GM21367 (cell line): ENCODE results near the gene RUNX1.
"Not testable (repeated sequence)": the region's sequence is repeated elsewhere in the genome, so short reads cannot be mapped to it uniquely, and the experiment has no call there.

Experiments used
- ATAC-seq: cut with Tn5 transposase; IDR thresholded peaks from one replicate; pipeline ENCODE4 v1.9.1; 2021; ENCODE audit not compliant: unreplicated experiment

RUNX1 gene

DNA sequence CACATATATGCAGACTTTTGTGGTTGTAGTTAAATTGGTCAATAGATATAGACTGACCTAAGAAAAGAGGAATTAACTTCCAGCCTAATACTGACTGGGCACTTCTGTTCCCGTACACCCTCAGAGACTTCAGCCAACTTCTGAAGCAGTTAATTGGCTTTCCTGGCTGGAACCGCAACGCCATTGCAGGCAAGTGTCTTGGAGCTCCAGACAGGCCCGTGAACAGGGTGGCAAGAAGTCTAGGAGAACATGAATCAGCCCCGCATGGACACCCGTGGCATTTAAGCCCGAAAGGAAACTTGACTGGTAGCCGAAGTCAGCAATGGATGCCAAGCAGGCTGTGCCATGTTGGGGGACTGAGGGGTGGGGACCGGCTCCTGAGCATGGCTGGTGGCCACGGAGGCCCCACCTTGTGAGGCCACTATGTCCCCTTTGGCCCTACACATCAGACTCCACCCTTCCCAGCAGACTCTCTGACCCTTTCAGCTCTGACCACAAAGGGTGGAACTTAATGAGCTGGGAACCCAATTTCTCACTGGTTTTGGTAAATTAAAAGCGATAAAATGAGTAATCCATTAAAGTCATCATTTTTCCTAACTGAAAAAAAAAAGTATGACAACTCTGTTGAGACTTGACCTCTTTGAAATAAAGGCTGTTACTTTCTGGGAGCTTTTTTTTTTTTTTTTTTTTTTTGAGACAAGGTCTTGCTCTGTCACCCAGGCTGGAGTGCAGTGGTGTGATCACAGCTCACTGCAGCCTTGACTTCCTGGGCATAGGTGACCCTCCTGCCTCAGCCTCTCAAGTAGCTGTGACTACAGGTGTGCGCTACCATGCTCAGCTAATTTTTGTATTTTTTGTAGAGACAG is 54.1 kb downstream of the RUNX1 start:
- ATAC-seq = no peak

GRCh38 chr21:34993521-34993921 is 55.6 kb downstream of the RUNX1 start:
- ATAC-seq = not testable (repeated sequence)

DNA sequence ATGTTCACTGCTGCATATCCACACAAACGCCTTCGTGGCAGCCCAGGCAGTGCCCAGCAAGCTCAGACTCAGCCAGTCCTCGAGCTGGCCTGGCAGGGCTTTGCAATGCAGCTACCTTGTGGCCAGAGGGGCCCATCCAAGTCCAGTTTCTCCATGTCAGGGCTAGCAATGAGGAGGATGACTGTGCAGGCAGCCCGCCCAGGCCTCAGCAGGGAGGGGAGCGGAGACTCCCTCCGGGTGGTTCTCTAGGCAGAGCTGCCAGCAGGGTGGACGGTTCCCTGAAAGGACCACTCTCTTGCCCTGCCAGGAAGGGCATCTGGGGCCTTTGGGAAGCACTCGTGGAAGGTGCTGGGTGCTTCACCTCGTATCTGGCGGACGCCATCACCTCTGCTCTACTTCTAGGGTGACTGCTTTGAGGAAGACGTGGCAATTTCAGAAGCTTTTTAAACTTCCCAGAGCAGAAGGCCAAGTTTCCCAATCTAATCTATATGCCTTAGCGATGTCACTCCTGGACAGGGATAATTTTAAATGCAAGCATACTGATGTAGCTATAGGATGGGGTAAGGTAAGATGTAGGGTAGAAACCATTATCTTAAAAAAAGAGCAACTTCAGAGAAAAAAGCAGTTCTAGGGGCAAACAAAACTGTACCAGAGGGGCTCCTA is 56.2 kb downstream of the RUNX1 start:
- no peak for ATAC-seq

- no peak for ATAC-seq
These were observed 56.9 kb downstream of the RUNX1 start for GRCh38 chr21:34992180-34992579.

GRCh38 chr21:34991366-34991957 is 57.6 kb downstream of the RUNX1 start:
- no peak for ATAC-seq

- ATAC-seq = no peak
These were observed 58.3 kb downstream of the RUNX1 start for GRCh38 chr21:34990842-34991241.

DNA sequence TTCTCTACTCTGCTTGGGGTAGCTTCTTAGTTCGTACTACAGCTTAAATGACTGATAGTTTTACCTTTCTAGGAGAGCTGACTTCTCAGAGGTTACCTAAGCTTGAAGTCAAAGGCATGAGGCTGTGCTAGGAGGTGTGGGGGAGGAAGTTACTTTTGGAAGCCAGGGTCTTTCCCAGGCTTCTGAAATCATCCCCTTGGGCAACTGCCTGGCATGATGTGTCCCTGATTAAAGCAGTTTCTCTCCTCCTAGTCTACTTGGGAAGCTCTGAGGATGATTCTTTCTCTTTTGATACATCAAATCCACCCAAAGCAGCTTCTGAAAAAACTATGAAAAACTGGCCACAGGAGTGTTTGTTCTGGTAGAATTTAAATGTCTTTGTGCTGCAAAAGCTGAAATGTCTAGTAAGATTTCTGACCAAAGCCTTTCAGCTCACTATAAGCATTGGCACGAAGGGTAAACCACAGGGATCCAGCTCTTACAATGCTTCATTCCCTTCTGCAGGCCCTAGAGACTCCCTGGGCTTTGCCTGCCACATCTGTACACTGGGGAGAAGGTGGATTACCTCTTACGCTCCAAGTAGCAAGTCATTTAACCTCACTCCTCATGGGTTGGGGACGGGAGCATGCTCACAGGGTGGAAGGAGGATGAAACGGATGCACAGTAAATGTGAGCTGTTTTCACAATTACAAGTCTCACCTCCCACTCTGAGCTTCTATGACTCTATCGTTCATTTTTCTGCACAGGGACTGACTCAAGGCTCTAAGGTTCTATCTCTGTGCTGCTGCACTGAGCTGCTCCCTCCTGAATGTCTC is 59.6 kb downstream of the RUNX1 start:
- ATAC-seq = no peak

GRCh38 chr21:34988625-34989024 is 60.5 kb downstream of the RUNX1 start:
- no peak for ATAC-seq

- no peak for ATAC-seq
These were observed 61.0 kb downstream of the RUNX1 start for GRCh38 chr21:34988139-34988538.

DNA sequence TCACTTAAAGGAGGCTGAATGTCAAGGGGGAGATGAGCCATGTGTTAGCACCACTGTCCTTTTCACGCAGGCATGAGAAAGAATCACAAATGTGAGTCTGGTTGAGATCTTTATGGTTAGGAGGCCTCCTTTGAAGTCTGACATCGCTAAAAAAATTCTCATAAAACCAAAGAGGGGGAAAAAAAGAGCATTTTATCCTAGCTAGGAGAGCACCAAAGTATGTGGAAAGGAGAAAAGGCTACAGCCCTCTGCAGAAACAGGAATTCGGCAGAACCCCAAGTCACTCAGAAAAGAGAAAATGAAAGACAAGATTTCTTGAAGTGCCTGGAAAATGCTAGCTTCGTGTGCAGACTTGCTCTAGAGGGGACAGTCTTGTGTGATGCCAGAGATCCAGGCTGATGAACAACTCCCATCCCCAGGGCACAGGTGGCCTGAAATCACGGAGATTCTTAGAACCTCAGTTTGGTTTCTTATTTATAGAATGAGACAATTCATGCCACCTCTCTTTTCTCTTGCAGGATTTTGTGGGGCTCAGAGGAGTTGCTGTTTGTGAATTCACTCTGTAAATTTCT is 61.5 kb downstream of the RUNX1 start:
- no peak for ATAC-seq

DNA sequence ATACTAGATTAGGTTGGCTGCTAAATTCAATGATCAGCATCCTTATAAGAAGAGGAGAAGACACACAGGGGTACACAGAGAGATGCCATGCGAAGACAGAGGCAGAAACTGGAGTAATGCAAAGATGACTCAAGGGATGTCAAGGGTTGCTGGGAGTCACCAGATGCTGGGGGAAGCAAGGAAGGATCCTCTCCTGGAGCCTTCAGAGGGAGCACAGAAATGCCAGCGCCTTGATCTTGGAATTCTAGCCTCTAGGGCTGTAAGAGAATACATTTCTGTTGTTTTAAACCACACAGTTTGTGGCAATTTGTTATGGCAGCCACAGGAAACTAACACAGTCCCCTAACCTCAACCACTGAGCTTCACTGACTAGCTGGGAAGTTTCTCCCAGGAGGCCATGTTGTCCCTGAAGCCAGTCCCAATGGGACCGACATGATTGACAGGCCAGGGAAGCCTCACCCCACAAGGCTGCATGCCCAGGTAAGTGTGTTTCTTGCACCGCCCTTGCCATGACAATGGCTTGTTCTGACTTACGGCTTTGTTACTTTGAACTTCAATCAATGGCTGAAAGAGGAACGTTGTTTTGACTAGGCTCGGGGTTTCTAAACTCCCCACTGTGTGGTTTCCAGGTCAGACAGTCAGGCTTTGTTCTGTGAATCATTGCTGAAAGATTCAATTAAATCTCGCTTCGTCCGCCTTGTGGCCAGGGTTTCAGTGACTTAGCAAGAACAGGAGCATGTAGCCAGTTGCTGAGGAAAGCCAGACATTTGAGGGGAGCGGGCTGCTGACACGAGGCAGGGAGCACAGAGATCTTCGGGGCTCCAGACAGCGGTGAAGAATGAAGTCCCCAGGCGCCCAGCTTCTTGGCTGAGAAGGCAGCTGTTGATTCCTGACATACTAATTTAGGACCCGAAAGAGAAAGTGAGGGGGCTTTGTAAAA is 62.3 kb downstream of the RUNX1 start:
- ATAC-seq = peak; percentile 55

- no peak for ATAC-seq
These were observed 64.6 kb downstream of the RUNX1 start for GRCh38 chr21:34984356-34985058.

- no peak for ATAC-seq
These were observed 65.4 kb downstream of the RUNX1 start for GRCh38 chr21:34983680-34984086.

GRCh38 chr21:34981791-34982190 is 67.3 kb downstream of the RUNX1 start:
- no peak for ATAC-seq

- no peak for ATAC-seq
These were observed 68.5 kb downstream of the RUNX1 start for GRCh38 chr21:34980423-34981115.

GRCh38 chr21:34979383-34979782 is 69.7 kb downstream of the RUNX1 start:
- no peak for ATAC-seq

DNA sequence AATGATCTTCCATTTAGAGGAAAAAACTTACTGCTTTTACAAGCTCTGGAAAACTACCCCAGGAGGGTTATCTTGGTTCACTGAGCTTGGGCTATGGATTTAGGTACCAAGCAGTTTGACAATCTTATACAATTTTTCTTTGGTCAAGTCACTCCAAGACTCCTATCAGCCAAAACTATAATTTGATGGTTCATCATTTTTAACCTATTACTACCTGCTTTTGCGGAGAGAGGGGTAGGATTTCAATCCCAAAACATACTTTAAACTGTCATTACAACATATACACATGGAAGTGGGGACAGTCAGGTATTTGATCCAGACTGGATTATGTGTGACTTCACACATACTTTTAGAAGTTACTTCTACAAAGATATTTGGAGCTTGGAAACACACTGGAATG is 71.8 kb downstream of the RUNX1 start:
- ATAC-seq = no peak

GRCh38 chr21:34974162-34974981 is 74.7 kb downstream of the RUNX1 start:
- ATAC-seq = peak; percentile 89
